ENCODE data around the gene ELMOD3. TPM values are rescaled to one million over a fixed set of nuclear protein-coding genes. Genes with fewer than 3 reads are reported as not detected.

Gene ELMOD3
- total and polyA plus RNA-seq, 9 of the 15 experiments (the other 6 are each of a cell fraction or from before 2014, with no cell fraction given), result 2.7 to 18.7 (median 11.6) TPM

DNA sequence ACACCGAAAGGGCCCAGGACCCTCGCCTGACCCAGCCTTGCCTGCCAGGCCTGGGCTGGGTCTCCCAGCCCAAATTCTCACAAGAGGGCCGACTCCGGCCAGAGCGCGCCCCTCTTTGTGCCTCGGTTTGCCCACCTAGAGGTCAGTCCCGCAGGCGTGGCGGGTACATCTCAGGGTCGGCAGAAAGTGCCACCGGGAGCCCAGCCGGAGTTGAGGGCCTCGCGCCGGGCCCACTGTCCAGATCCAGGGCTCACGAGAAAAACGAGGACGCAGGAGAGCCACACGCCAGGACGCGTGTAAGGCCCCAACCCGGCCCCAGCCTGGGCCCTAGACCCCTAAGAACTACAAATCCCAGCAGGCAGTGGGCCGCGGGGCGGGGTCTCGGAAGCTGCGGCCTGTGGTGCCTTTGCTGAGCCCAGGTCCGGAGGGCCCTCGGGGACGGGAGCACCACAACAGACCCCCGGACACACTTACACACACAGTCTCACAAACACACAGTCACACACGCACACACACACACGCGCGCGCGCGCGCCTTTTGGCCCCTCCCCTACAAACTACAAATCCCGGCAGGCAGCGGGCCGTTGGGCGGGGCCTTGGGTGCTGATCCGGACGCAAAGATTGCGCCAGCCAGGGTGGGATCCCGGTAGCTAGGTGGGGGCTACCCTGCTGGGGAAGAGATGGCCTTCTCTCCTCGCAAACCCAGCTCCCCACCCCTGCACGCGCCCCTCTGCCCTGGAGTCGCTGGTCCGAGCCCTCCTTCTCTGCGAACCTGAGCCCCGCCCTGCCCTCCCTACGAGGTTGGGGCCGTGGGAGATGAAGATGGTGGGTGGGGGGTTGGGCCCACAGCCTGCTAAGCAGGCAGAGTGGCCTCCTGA is 63.8 kb downstream of the ELMOD3 start, which contains the start of gene SH2D6 (continued):
- TF ChIP-seq PATZ1 (CRISPR knock-in tag; IDR thresholded peaks at IDR 0.05; ENCODE audit: borderline replicate concordance) (peak; percentile 30; the same call in 1 of the 2 replicates), MECOM (CRISPR knock-in tag; IDR thresholded peaks at IDR 0.05) (peak; percentile 43; the same call in 1 of the 2 replicates), GMEB1 (CRISPR knock-in tag; IDR thresholded peaks at IDR 0.05) (peak; percentile 61; the same call in 1 of the 2 replicates), TEAD4 (IDR thresholded peaks at IDR 0.05; ENCODE audit: low read length) (no peak), TEAD4 (CRISPR knock-in tag; IDR thresholded peaks at IDR 0.05; ENCODE audit: borderline replicate concordance) (peak; percentile 92; the same call in 1 of the 2 replicates), ZNF408 (CRISPR knock-in tag; IDR thresholded peaks at IDR 0.05; ENCODE audit: low read depth) (no peak), POLR2AphosphoS2 (IDR thresholded peaks at IDR 0.05; ENCODE audit: low read length) (no peak), ZNF77 (CRISPR knock-in tag; IDR thresholded peaks at IDR 0.05) (no peak), HBP1 (CRISPR knock-in tag; IDR thresholded peaks at IDR 0.05) (0 out of 2 replicates have a peak, but pooled peaks have one; percentile 53), ZNF384 (IDR thresholded peaks at IDR 0.05; ENCODE audit: low read depth, low read length) (no peak), ZNF764 (CRISPR knock-in tag; IDR thresholded peaks at IDR 0.05; ENCODE audit: low read depth) (no peak), HOXB6 (CRISPR knock-in tag; IDR thresholded peaks at IDR 0.05; ENCODE audit: borderline replicate concordance) (no peak), RNF2 (IDR thresholded peaks at IDR 0.05) (peak; percentile 84), TRIM25 (IDR thresholded peaks at IDR 0.05; ENCODE audit: borderline replicate concordance) (no peak)
- TF ChIP-seq, protein P1, sequence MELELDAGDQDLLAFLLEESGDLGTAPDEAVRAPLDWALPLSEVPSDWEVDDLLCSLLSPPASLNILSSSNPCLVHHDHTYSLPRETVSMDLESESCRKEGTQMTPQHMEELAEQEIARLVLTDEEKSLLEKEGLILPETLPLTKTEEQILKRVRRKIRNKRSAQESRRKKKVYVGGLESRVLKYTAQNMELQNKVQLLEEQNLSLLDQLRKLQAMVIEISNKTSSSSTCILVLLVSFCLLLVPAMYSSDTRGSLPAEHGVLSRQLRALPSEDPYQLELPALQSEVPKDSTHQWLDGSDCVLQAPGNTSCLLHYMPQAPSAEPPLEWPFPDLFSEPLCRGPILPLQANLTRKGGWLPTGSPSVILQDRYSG (tag; conservative IDR thresholded peaks at IDR 0.05; ENCODE audit: low read depth), result peak; percentile 89
- TF ChIP-seq, protein P2, sequence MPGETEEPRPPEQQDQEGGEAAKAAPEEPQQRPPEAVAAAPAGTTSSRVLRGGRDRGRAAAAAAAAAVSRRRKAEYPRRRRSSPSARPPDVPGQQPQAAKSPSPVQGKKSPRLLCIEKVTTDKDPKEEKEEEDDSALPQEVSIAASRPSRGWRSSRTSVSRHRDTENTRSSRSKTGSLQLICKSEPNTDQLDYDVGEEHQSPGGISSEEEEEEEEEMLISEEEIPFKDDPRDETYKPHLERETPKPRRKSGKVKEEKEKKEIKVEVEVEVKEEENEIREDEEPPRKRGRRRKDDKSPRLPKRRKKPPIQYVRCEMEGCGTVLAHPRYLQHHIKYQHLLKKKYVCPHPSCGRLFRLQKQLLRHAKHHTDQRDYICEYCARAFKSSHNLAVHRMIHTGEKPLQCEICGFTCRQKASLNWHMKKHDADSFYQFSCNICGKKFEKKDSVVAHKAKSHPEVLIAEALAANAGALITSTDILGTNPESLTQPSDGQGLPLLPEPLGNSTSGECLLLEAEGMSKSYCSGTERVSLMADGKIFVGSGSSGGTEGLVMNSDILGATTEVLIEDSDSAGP (CRISPR knock-in tag; IDR thresholded peaks at IDR 0.05), result 0 out of 2 replicates have a peak, but pooled peaks have one; percentile 5

Data from K562 (cell line).